ENCODE results near the gene CEACAM18.

CEACAM18 gene

GRCh38 chr19:51485960-51486660, 7.8 kb downstream of the CEACAM18 start:
- Histone ChIP-seq H4K20me1 (ENCODE audit: insufficient read depth, low read length) (no peaks in the 10 kb centered on the region), H3K4me2 (ENCODE audit: low read length) (no peak overlapping the region), H3K4me1 (ENCODE audit: insufficient read depth, low read length, severe bottlenecking) (no peaks in the 10 kb centered on the region), H3K27me3 (ENCODE audit: insufficient read depth, low read length) (no peaks in the 10 kb centered on the region), H3K9me2 (ENCODE audit: low read depth, low read length) (no peaks in the 10 kb centered on the region), H3K4me3 (ENCODE audit: low read depth, low read length, poor library complexity, severe bottlenecking) (no peak overlapping the region), H3K9ac (ENCODE audit: low read length) (no peak overlapping the region), H2AFZ (ENCODE audit: low read length) (no peak overlapping the region), H3K27ac (ENCODE audit: low read depth, low read length, poor library complexity, severe bottlenecking) (no peak overlapping the region), H3K36me3 (ENCODE audit: insufficient read depth, low read length) (no peaks in the 10 kb centered on the region), H3F3A (ENCODE audit: insufficient read depth, low read length) (no peaks in the 10 kb centered on the region), H3K9me3 (ENCODE audit: low read length) (no peaks in the 10 kb centered on the region), H3K79me2 (ENCODE audit: insufficient read depth, low read length) (no peaks in the 10 kb centered on the region)
- TF ChIP-seq EZH2 (IDR thresholded peaks at IDR 0.05; ENCODE audit: borderline replicate concordance, low read length) (no peak), CTCF (IDR thresholded peaks at IDR 0.05; ENCODE audit: low read length) (no peak)

GRCh38 chr19:51488491-51488890, 10.2 kb downstream of the CEACAM18 start:
- H3F3A ChIP-seq (ENCODE audit: insufficient read depth, low read length), result no peaks in the 10 kb centered on the region
- TF ChIP-seq EZH2 (IDR thresholded peaks at IDR 0.05; ENCODE audit: borderline replicate concordance, low read length) (no peak), CTCF (IDR thresholded peaks at IDR 0.05; ENCODE audit: low read length) (no peak)
- no peaks in the 10 kb centered on the region for H3K9me3 ChIP-seq (ENCODE audit: low read length)
- H4K20me1 ChIP-seq (ENCODE audit: insufficient read depth, low read length), result no peaks in the 10 kb centered on the region
- H3K27ac ChIP-seq (ENCODE audit: low read depth, low read length, poor library complexity, severe bottlenecking), result no peak overlapping the region
- no peak overlapping the region for H3K4me3 ChIP-seq (ENCODE audit: low read depth, low read length, poor library complexity, severe bottlenecking)
- no peak overlapping the region for H3K9ac ChIP-seq (ENCODE audit: low read length)
- H2AFZ ChIP-seq (ENCODE audit: low read length), result no peak overlapping the region
- H3K4me2 ChIP-seq (ENCODE audit: low read length), result no peak overlapping the region
- H3K36me3 ChIP-seq (ENCODE audit: insufficient read depth, low read length), result no peaks in the 10 kb centered on the region
- H3K27me3 ChIP-seq (ENCODE audit: insufficient read depth, low read length), result no peaks in the 10 kb centered on the region
- H3K79me2 ChIP-seq (ENCODE audit: insufficient read depth, low read length), result no peaks in the 10 kb centered on the region
- H3K9me2 ChIP-seq (ENCODE audit: low read depth, low read length), result no peaks in the 10 kb centered on the region
- H3K4me1 ChIP-seq (ENCODE audit: insufficient read depth, low read length, severe bottlenecking), result no peaks in the 10 kb centered on the region

GRCh38 chr19:51489113-51489512, 10.8 kb downstream of the CEACAM18 start:
- Histone ChIP-seq H3K79me2 (ENCODE audit: insufficient read depth, low read length) (no peaks in the 10 kb centered on the region), H3K4me1 (ENCODE audit: insufficient read depth, low read length, severe bottlenecking) (no peaks in the 10 kb centered on the region), H2AFZ (ENCODE audit: low read length) (no peak overlapping the region), H4K20me1 (ENCODE audit: insufficient read depth, low read length) (no peaks in the 10 kb centered on the region), H3K9me2 (ENCODE audit: low read depth, low read length) (no peaks in the 10 kb centered on the region), H3K4me3 (ENCODE audit: low read depth, low read length, poor library complexity, severe bottlenecking) (no peak overlapping the region), H3K27ac (ENCODE audit: low read depth, low read length, poor library complexity, severe bottlenecking) (no peak overlapping the region), H3F3A (ENCODE audit: insufficient read depth, low read length) (no peaks in the 10 kb centered on the region), H3K27me3 (ENCODE audit: insufficient read depth, low read length) (no peaks in the 10 kb centered on the region), H3K9me3 (ENCODE audit: low read length) (no peaks in the 10 kb centered on the region), H3K9ac (ENCODE audit: low read length) (no peak overlapping the region), H3K36me3 (ENCODE audit: insufficient read depth, low read length) (no peaks in the 10 kb centered on the region), H3K4me2 (ENCODE audit: low read length) (no peak overlapping the region)
- TF ChIP-seq EZH2 (IDR thresholded peaks at IDR 0.05; ENCODE audit: borderline replicate concordance, low read length) (no peak), CTCF (IDR thresholded peaks at IDR 0.05; ENCODE audit: low read length) (no peak)
